Natural killer cell treated with Interleukin-12 subunit alpha and Interleukin-12 subunit beta and Interleukin-15 and Interleukin-18, amount 100 ng/mL, for 72 hours (primary cell): Measurements from ENCODE around the gene CTDSP2. TPM values are rescaled to one million over a fixed set of nuclear protein-coding genes. Genes with fewer than 3 reads are reported as not detected.
A peak's percentile ranks its signal among the peaks of the same experiment; 100 is the strongest.

Source experiments
- ATAC-seq, 2 donors: fragments of 150-1000 bp; cut with Tn5 transposase in 1 of 2; sonication (Bioruptor Pico), chemical (Tn5 transposase) in 1 of 2; 2 replicates each; pipeline ENCODE4 v1.10.0; 2021
- DNase-seq: peaks from one replicate; pipeline ENCODE4 v3.0.0; 2022; ENCODE audit warnings: low spot score
- H3K27ac Mint-ChIP-seq, 2 donors: 1 replicate in 1 of 2; 2 replicates in 1 of 2; pipeline ENCODE4 v1.8.0; 2022; ENCODE audit warnings: mixed read lengths in 2 of 2, mild to moderate bottlenecking in 1 of 2, moderate library complexity in 1 of 2
- H3K27me3 Mint-ChIP-seq, 2 donors: 1 replicate in 1 of 2; 2 replicates in 1 of 2; pipeline ENCODE4 v1.8.0; 2022; ENCODE audit warnings: mixed read lengths in 2 of 2
- H3K36me3 Mint-ChIP-seq: one replicate; pipeline ENCODE4 v1.8.0; 2022; ENCODE audit warnings: mixed read lengths
- H3K4me1 Mint-ChIP-seq, 2 donors: 1 replicate in 1 of 2; 2 replicates in 1 of 2; pipeline ENCODE4 v1.8.0; 2022; ENCODE audit warnings: low read depth in 2 of 2, mixed read lengths in 2 of 2, mild to moderate bottlenecking in 1 of 2
- H3K4me3 Mint-ChIP-seq: one replicate; pipeline ENCODE4 v1.8.0; 2022; ENCODE audit warnings: mixed read lengths
- H3K9me3 Mint-ChIP-seq: 2 replicates; pipeline ENCODE4 v1.8.0; 2022; ENCODE audit warnings: mixed read lengths
- total RNA-seq, 2 donors: library from RNA; stranded (reverse); gene quantifications; one replicate each; pipeline ENCODE4 v1.2.3, GENCODE V29; 2022

The CTDSP2 gene
- total RNA-seq, 2 donors from 2014 or later = 52.7 to 53.9 TPM

DNA sequence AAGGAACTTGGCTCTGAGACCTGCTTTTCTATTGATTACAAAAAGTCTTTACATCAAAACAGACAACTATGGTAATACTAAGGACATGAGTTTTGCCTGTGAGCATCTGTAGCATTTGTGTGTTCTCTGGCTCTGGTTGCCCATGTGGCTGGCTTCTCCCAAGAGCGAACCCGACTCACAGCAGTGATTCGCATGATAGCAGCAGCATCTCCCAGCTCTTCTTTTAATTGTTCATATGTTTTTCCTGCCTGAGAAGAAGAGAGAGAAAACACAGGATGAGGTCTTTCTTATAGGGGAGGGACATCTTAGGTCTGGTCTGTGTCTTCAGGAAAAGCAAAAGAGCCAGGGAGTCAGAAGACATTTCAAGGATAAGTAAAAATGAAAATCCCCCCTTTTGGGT lies 45.6 kb downstream of the CTDSP2 start:
- Mint-ChIP-seq H3K4me3 (no peak overlapping the region), H3K4me1 (peaks cover 0 to 10% of the 10 kb centered on the region in 2 donors), H3K9me3 (no peaks in the 10 kb centered on the region), H3K36me3 (peaks cover 21% of the 10 kb centered on the region), H3K27me3 (no peaks in the 10 kb centered on the region), H3K27ac (peak overlapping the region in 1 of 2 donors; percentile 59)
- DNase-seq = no peak
- no peak for ATAC-seq

GRCh38 chr12:57797933-57798332 lies 48.6 kb downstream of the CTDSP2 start:
- Mint-ChIP-seq H3K27ac (peak overlapping the region in 1 of 2 donors; percentile 26), H3K27me3 (no peaks in the 10 kb centered on the region), H3K4me1 (peaks cover 11 to 23% of the 10 kb centered on the region in 2 donors), H3K36me3 (peaks cover 34% of the 10 kb centered on the region), H3K4me3 (no peak overlapping the region), H3K9me3 (no peaks in the 10 kb centered on the region)
- DNase-seq = no peak
- ATAC-seq = no peak

- H3K4me1 Mint-ChIP-seq = peaks cover 14 to 20% of the 10 kb centered on the region in 2 donors
- H3K27ac Mint-ChIP-seq = peak overlapping the region in 1 of 2 donors; percentile 26
- H3K9me3 Mint-ChIP-seq = no peaks in the 10 kb centered on the region
- no peaks in the 10 kb centered on the region for H3K27me3 Mint-ChIP-seq
- ATAC-seq = no peak
- DNase-seq = no peak
- H3K36me3 Mint-ChIP-seq = peaks cover 37% of the 10 kb centered on the region
- H3K4me3 Mint-ChIP-seq = no peak overlapping the region
These were observed 49.5 kb downstream of the CTDSP2 start for GRCh38 chr12:57796996-57797395.

DNA sequence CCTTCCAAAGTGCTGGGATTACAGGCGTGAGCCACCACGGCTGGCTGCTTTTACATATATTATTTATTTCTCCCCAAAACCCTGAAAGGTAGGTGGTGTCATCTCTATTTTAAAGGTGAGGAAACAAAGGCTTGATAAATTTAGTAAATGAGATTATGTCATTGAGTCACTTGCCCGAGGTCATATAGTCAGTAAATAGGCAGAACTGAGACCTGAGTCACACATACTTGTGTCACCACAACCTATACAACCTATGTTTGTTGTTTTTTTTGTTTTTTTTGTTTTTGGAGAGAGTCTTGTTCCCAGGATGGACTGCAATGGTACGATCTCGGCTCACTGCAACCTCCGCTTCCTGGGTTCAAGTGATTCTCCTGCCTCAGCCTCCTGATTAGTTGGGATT lies 51.2 kb downstream of the CTDSP2 start:
- Mint-ChIP-seq H3K4me3 (peak overlapping the region; percentile 36), H3K27ac (peak overlapping the region in 1 of 2 donors; percentile 87), H3K4me1 (peaks cover 14 to 20% of the 10 kb centered on the region in 2 donors), H3K9me3 (no peaks in the 10 kb centered on the region), H3K27me3 (no peaks in the 10 kb centered on the region), H3K36me3 (peaks cover 37% of the 10 kb centered on the region)
- ATAC-seq (peak in 1 of 2 donors; percentile 43), DNase-seq (no peak)

DNA sequence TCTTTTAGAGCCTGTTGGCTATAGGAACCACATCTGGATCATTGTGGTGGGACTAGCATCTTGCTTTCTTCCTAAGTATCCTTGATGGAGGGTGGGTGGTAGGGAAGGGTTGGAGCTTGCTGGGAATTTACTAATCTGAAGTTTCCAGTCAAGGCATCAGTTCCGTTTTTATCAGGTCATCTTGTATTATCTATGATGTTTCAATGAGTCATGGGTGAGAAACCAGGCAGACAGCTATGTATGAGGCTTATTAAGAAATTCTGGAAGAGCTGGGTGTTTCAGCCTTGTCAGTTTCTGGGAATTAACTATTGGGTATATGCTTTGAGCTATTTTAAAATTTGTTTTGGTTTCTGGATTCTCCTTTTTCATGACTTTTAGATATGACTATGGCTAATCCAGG lies 52.6 kb downstream of the CTDSP2 start:
- peaks cover 14 to 20% of the 10 kb centered on the region in 2 donors for H3K4me1 Mint-ChIP-seq
- H3K27me3 Mint-ChIP-seq = no peaks in the 10 kb centered on the region
- no peaks in the 10 kb centered on the region for H3K9me3 Mint-ChIP-seq
- H3K36me3 Mint-ChIP-seq = peaks cover 30% of the 10 kb centered on the region
- ATAC-seq = peak; percentile 62 to 84
- DNase-seq = no peak
- peak overlapping the region; percentile 78 to 93 for H3K27ac Mint-ChIP-seq
- peak overlapping the region; percentile 59 for H3K4me3 Mint-ChIP-seq

DNA sequence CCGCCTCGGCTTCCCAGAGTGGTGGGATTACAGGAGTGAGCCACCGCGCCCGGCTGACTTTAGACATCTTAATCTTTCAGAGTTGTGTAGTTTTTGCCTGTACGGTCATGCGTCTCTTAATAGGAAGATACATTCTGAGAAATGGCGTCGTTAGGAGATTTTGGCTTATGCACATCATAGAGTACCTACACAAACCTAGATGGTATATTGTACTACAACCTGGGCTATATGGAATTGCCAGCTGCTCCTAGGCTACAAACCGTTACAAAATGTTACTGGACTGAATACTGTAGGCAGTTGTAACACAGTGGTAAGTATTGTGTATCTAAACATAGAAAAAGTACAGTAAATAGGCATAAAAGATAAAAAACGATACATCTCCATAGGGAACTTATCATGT lies 62.7 kb downstream of the CTDSP2 start:
- H3K4me1 Mint-ChIP-seq = peaks cover 34 to 35% of the 10 kb centered on the region in 2 donors
- no peaks in the 10 kb centered on the region for H3K27me3 Mint-ChIP-seq

DNA sequence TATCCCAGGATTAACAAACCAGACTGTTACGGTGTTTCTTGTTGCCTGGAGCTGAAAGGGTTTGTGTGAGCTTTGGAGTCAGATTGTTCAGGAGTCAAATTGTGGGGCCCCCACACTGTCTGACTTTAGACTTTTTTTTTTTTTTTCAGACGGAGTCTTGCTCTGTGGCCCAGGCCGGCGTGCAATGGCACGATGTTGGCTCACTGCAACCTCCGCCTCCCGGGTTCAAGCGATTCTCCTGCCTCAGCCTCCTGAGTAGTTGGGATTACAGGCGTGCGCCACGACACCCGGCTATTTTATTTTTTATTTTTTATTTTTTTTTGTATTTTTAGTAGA lies 63.1 kb downstream of the CTDSP2 start:
- peak overlapping the region; percentile 98 for H3K4me3 Mint-ChIP-seq
- no peaks in the 10 kb centered on the region for H3K9me3 Mint-ChIP-seq
- peak overlapping the region; percentile 81 to 94 for H3K27ac Mint-ChIP-seq
- H3K27me3 Mint-ChIP-seq = no peaks in the 10 kb centered on the region
- H3K4me1 Mint-ChIP-seq = peaks cover 34 to 35% of the 10 kb centered on the region in 2 donors
- ATAC-seq (no peak), DNase-seq (no peak)
- H3K36me3 Mint-ChIP-seq = peaks cover 17% of the 10 kb centered on the region

More for the DNA sequence above, 62.7 kb downstream of the CTDSP2 start:
- peak overlapping the region; percentile 98 for H3K4me3 Mint-ChIP-seq
- DNase-seq = no peak
- no peaks in the 10 kb centered on the region for H3K9me3 Mint-ChIP-seq
- ATAC-seq = no peak
- H3K27ac Mint-ChIP-seq = peak overlapping the region; percentile 36 to 94
- peaks cover 17% of the 10 kb centered on the region for H3K36me3 Mint-ChIP-seq

DNA sequence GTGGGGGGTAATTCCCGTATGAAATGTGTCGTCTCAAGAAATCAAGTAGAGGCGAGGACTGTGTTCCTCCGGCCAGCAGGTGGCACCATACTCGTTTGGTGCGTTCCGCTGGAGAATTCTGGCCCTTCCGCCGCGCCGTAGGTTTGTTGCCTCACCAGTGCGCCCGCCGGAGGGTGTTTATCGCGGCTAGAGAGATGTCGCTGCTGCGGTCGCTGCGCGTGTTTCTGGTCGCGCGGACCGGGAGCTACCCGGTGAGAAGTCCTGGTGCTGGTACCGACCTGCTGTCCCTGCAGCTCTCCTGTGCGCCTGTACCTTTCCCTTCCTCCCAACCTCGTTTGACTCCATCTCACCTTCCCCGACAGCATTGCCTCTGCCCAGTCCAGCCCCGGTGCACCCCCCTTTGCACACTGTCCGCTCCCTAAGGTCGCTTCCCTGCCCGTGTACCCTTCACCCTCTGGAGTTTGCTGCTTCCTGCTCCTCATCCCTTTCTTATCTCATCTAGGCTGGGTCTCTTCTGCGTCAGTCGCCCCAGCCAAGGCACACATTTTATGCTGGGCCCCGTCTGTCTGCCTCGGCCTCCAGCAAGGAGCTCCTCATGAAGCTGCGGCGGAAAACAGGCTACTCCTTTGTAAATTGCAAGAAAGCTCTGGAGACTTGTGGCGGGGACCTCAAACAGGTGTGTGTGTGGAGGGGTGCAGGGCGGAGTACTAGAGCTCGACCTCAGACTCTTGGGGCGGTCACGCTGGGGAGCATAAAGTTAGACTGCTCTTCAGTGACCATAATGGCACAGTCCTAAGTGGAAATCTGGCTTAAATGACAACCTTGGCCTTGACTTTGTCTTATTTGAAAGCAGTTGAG lies 63.7 kb downstream of the CTDSP2 start, which contains the start of gene TSFM:
TSFM (plus strand) TSS at position 180 of the 858 bp plus-strand sequence; CDS start at position 195, 15 bp downstream.
- Mint-ChIP-seq H3K9me3 (no peaks in the 10 kb centered on the region), H3K27me3 (no peaks in the 10 kb centered on the region), H3K4me1 (peaks cover 34 to 35% of the 10 kb centered on the region in 2 donors), H3K36me3 (peaks cover 17% of the 10 kb centered on the region), H3K27ac (peak within 1 kb of the TSS; percentile 81 to 94), H3K4me3 (peak within 1 kb of the TSS; percentile 98)
- ATAC-seq (peak; percentile 91 to 92), DNase-seq (peak; percentile 95)

GRCh38 chr12:57782243-57782607 lies 64.3 kb downstream of the CTDSP2 start:
- H3K36me3 Mint-ChIP-seq = peaks cover 17% of the 10 kb centered on the region
- H3K4me1 Mint-ChIP-seq = peaks cover 34 to 35% of the 10 kb centered on the region in 2 donors
- no peaks in the 10 kb centered on the region for H3K9me3 Mint-ChIP-seq
- H3K27ac Mint-ChIP-seq = peak overlapping the region; percentile 81 to 94
- H3K4me3 Mint-ChIP-seq = peak overlapping the region; percentile 98
- ATAC-seq (no peak), DNase-seq (no peak)
- no peaks in the 10 kb centered on the region for H3K27me3 Mint-ChIP-seq

GRCh38 chr12:57781801-57782200 lies 64.7 kb downstream of the CTDSP2 start:
- H3K27me3 Mint-ChIP-seq = no peaks in the 10 kb centered on the region
- no peak for DNase-seq
- peaks cover 17% of the 10 kb centered on the region for H3K36me3 Mint-ChIP-seq
- peaks cover 34 to 35% of the 10 kb centered on the region in 2 donors for H3K4me1 Mint-ChIP-seq
- H3K27ac Mint-ChIP-seq = peak overlapping the region; percentile 81 to 94
- peak overlapping the region; percentile 98 for H3K4me3 Mint-ChIP-seq
- no peak for ATAC-seq
- H3K9me3 Mint-ChIP-seq = no peaks in the 10 kb centered on the region

DNA sequence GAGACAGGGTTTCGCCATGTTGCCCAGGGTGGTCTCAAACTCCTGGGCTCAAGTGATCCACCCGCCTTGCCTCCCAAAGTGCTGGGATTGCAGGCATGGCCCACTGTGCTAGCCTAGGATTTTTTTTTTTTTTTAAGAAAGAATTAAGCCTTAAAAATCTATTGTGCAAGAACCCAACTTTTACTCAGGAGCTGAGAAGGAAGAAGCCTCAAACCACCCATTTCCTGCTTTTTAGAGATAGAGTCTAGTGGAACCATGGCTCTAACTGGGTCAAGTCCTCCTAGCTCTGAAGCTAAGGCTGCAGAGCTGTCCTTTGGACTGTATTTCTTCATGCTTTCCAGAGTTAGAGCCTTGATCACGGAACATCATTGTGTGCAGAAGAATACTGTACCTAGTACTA lies 65.3 kb downstream of the CTDSP2 start:
- ATAC-seq = no peak
- H3K27ac Mint-ChIP-seq = peak overlapping the region; percentile 81 to 94
- H3K4me1 Mint-ChIP-seq = peaks cover 30 to 36% of the 10 kb centered on the region in 2 donors
- H3K9me3 Mint-ChIP-seq = no peaks in the 10 kb centered on the region
- DNase-seq = no peak
- peaks cover 12% of the 10 kb centered on the region for H3K36me3 Mint-ChIP-seq
- H3K27me3 Mint-ChIP-seq = no peaks in the 10 kb centered on the region
- H3K4me3 Mint-ChIP-seq = peak overlapping the region; percentile 98

DNA sequence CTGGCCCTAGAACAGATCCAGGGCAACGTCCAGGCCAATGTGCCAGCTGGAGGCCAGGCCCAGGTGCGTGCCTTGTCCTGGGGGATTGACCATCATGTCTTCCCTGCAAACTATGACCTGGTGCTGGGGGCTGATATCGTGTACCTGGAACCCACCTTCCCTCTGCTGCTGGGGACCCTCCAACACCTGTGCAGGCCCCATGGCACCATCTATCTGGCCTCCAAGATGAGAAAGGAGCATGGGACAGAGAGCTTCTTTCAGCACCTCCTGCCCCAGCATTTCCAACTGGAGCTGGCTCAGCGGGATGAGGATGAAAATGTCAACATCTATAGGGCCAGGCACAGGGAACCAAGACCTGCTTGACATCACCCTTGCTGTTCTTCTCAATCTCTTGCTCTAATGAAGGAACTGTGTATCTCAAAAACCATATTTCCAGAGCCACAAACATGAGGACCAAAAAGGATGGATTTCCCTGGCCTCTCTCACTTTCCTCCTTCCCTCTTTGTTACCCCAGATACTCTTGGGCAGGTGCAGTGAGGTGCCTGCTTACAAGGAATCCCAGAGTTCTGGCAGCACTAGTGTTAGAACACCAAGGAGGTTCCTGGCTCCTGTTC lies 66.1 kb downstream of the CTDSP2 start:
- no peak overlapping the region for H3K4me3 Mint-ChIP-seq
- ATAC-seq (no peak), DNase-seq (no peak)
- no peaks in the 10 kb centered on the region for H3K9me3 Mint-ChIP-seq
- H3K36me3 Mint-ChIP-seq = peaks cover 10% of the 10 kb centered on the region
- no peak overlapping the region for H3K27ac Mint-ChIP-seq
- no peaks in the 10 kb centered on the region for H3K27me3 Mint-ChIP-seq
- H3K4me1 Mint-ChIP-seq = peaks cover 33 to 41% of the 10 kb centered on the region in 2 donors

- Mint-ChIP-seq H3K27ac (peak overlapping the region in 1 of 2 donors; percentile 30), H3K4me1 (peaks cover 33 to 41% of the 10 kb centered on the region in 2 donors), H3K36me3 (peaks cover 10% of the 10 kb centered on the region), H3K27me3 (no peaks in the 10 kb centered on the region), H3K4me3 (no peak overlapping the region), H3K9me3 (no peaks in the 10 kb centered on the region)
- ATAC-seq (no peak), DNase-seq (no peak)
These were observed 66.8 kb downstream of the CTDSP2 start for GRCh38 chr12:57779736-57780135.

DNA sequence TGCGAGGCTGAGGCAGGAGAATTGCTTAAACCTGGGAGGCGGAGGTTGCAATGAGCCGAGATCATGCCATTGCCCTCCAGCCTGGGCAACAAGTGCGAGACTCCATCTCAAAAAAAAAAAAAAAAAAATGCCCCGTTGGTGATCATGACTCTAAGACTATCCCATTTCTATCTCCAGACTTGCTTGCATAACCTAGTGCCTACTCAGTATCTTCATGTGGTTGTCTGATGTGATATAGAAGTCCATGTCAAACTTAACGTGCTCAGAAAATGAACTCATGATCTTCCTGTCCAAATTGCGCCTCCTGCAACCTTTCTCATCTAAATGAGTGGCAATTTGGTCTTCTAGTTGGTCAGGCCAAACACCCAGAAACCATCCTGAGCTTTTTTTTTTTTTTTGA lies 68.6 kb downstream of the CTDSP2 start:
- no peaks in the 10 kb centered on the region for H3K27me3 Mint-ChIP-seq
- no peak for ATAC-seq
- H3K4me3 Mint-ChIP-seq = no peak overlapping the region
- peaks cover 2% of the 10 kb centered on the region for H3K36me3 Mint-ChIP-seq
- no peaks in the 10 kb centered on the region for H3K9me3 Mint-ChIP-seq
- no peak overlapping the region for H3K27ac Mint-ChIP-seq
- DNase-seq = no peak
- H3K4me1 Mint-ChIP-seq = peaks cover 27 to 34% of the 10 kb centered on the region in 2 donors
